Putamen (tissue), 1 donor: ENCODE data around the gene C6orf15.

Experiments used
- DNase-seq: peaks from one replicate; pipeline ENCODE4 v3.0.0-alpha.2; 2016; ENCODE audit warnings: low spot score

C6orf15 gene

DNA sequence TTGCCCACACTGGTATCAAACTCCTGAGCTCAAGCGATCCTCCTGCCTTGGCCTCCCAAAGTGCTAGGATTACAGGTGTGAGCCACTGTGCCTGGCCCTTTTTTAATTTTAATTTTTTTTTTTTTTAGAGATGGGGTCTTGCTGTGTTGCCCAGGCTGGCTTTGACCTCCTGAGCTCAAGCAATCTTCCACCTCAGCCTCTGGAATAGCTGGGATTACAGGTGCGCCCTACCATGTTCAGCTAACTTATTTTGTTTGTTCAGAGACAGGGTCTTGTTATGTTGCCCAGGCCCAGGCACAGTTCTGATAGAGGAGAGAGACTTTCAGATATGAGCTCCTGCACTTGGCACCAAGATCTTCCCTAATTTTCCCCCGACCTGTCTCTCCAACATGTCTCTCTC, 18.4 kb upstream of the C6orf15 start:
- no peak for DNase-seq

DNA sequence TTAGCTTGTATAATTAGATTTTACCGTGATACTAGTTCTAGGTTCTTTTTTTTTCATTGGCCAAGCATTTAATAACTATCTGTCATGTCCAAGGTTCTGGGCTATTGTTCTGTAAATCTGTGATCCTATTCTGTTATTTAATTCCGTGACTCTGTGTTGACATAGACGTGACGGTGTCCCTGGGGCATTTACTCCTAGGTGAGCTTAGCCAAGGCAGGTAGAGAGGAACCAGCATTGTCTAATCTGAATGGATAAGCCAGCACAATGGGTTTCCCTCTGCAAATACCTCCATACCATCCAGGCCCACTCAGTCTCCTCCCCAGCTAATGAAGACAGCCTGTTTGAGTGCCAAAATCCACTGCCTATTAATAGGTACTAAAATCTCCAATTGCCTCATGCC, 16.8 kb upstream of the C6orf15 start:
- no peak for DNase-seq

DNA sequence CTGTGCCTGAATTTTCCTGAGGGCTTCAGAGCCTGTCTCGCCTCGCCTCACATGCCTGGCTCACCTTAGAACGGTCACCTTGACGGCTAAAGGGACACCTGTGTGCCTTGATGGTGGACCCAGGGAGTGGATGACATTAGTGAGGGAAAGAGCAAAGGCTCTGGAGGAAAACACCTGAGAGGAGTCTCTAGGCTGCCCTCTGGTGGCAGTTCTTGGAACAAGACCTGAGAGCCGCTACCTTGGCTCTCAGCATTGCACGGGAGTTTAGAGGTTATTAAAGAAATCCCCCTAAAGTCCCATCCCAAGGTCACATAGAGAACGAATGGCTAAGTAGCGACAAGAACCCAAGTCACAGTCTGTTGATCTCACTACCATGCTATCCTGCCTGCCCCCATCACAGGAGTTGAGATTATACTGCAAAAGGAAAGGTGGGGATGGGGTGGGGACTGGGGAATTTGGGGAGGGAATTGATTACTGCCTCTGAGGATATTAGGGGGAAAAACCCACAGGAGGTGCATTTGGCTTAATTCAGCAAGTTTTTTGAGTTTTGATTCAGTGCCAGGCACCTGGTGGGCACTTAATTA, 15.8 kb upstream of the C6orf15 start:
- DNase-seq, result peak; percentile 18

DNA sequence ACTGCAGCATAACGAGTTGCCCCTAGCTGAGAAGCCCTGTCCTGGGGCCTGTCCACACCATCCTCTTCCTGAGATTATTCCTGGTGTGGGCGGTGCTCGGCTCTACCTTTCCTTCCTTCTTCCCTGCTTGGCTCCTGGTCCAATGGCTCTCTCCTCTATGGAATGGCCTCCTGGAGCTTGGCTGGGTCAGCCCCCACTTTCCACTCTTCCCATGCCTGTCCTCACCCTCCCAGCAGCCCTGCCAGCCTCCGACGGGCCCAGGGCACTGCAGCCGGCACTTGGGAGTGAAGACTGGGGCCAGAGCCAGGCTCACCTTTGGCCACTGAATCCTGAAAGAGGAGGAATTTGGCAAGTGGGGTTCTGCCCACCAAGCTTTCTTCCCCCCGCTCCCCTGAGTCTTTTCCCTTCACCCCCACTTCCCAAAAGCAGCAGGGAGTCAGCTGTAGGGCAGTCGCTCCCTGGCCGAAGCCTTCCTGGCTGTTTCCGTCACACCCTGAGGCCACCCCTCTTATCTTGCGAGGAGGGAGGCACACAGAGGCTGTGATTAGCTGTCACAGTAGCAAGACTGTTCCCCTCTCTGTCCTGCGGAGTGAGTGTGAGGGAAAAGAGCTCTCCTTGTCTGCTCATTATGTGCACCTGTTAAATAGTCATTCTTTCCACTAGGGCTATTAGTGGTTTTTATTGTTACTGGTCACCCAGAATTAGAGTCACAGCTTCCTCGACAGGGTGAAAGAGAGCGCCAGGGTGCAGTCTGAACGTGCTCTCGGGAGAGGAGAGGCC, 14.2 kb upstream of the C6orf15 start:
- no peak for DNase-seq

DNA sequence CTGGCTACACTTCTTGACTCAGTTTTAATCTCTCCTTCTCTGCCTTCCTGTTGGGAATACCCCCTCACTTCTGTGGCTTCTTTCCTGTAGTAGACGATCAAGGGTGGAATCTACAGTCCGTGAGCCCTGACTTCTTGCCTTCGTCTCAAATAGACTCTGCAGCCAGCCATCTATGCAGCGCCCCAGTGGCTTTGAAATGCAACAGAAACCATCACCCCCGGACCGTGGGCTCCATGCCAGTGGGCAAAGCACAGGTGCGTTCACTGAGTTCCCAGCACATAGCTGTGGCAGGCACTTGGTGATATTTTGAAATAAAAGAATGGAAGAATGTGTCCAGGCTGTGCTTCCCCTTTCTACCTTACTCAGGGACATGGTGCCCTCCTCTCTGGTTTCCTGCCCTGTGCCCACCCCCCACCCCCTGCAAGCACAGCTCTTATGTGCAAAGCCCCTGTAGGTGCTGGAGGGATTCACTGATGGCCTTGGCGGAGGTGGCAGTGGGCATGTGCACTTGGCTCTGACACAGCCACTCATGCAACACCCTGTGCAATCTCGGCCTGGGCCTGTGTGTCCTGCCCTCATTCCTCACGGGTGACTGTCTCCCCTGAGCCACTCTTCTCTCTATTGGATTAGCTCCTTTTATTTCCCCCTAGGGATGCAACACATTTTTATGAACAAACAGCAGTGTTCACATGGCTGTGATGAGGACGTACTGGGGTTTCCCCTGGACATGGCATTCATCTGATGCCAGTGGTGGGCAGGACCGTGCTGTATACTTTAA, 13.4 kb upstream of the C6orf15 start:
- DNase-seq, result no peak

DNA sequence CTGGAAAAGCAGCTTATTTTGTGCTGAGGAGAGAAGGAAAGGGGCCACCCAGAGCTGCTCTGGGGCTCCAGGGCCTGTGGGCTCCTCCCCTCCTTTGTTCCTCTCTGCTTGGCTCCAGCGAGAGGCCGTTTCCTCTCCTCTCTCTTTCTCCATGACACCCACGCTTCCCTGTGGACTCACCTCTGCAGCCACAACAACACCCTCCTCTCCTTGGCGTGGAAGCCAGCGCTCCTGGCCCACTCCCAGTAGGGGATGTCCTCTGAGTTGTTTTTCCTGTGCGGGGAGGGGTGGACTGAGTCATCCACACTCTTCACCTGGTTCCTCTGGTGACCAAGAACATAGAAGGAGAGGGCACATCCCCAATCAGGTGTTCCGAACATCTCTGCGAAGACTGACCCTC, 12.8 kb upstream of the C6orf15 start:
- DNase-seq, result no peak

DNA sequence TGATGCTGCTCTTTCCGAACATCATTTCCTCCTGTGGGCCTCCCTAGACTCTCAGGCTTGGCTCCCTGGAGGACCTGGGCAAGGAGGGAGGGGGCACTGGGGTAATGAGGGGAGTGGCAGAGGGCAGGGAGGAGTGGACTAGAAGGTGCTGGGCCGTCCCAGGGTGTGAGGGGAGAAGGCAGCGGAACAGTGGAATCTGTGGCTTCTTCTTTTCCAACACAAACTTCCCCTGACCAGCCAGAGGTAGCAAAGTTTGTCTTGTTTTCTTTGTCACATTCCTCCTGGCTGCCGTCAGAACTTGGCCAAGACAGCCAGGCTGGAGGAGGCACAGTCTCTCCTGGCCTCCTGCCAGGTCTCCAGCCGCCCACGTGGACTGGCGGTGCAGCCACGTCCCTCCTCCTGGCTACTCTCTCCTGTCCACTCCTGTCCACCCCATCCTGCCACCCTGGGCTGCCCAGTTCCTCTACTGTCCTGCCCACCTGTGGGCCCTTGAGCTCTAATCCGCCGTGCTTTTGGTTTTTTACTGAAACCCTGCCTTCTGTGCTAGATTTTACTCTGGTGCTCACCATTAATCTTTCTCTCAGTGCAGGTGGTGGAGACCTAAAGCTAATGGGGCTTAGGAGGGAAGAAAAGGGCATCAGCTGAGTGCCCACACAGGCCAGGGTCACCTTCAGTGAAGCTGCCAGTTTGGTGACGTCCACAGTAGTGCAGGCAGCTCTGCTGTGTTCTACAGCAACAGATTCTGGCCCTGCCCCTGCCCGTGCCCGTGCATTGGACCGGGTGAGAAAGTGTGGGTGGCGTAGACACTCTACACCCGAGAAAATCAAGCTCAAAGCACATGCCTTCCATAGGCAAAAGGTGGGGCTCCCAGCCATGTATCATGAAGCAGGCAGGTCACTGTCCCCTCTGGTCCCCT, 10.7 kb upstream of the C6orf15 start:
- DNase-seq, result peak; percentile 32

DNA sequence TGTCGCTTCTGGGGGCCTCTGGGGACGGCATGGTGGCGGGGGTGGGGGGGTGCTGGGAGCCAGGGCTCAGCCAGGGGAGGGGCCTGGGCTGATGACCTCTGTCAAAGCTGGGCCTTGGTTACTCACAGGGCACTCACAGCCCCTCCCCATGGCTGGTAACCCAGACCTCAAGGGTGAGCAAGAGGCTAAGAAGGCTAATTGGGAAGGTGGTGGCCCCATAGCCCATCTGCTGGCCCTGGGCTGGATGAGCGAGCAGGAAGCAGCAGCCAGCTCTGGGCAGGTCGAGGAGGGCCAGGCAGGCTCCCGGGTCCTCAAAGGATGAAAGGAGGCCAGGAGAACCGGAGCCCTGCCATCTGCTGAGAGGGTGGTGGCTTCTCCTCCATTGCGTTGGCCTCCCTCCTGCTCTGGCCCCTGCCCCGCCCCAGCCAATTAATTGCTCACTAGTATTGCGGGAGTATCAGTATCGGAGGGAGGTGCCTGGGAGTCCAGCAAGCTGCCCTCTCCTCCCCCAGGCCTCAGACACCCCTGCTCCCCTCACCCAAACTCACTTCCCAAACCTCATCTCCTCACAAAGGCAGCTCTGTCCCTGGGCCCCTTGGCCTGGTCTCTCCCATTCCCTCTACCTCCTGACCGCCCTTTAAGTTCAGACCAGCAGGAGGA, 8.9 kb upstream of the C6orf15 start:
- DNase-seq, result no peak

DNA sequence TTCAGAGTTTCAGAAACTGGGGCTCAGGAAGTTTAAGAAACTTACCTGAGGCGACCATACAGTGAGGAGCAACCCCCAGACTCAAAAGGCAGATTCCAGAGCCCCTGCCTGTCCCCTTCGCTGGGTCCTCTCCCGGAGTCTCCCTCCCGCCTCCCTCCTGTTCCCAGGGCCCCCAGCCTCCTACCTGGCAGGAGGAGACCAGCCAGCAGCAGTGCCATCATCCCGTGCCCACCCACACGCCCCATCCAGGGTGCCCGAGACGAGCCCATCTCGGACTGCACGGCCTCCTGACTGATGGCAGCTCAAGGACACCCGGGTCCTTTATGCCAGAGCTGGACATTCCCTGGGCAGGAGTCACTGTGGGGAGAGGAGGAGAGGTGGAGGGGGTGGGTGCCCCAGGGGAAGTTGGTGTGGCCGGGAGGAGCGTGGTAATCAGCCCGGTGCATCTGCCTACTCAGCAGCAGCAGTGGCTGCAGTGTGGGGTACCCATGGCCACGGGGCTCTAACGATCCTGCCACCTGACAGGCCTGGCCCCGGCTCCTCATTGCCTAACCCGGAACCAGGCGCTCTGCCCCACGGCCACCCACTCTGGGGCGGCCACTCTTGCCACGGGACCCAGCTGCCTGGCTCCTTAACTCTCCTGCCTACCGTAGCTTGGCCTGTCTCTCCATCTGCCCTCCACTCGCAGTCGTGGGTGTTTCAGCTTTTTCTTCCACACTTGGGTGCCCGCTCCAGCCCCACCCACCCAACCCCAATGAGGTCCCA, 8.0 kb upstream of the C6orf15 start, which contains the start of gene CDSN:
Gene CDSN, minus strand, starts transcription at position 296 of the 765 bp plus-strand sequence. Its CDS starts 27 bp downstream, at position 269.
- DNase-seq, result no peak

DNA sequence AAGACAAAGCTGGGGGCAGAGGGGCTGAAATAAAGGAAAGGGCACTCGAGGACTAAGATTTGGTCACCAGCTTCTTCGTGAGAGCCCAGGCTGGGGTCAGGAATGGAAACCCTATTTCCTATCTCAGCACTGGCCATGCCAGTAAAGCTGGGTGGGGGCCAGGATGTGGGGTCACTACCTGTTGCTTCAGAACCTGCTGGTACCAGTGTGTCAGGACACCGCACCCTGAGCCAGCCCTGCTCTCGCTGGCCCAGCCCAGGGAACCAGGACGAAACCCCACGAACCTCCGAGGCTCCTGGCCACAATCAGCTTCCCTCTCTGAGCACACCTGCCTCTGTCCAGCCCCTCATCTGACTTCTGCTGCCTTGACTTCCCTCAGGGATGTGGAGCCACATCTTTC, 5.8 kb upstream of the C6orf15 start:
- no peak for DNase-seq

DNA sequence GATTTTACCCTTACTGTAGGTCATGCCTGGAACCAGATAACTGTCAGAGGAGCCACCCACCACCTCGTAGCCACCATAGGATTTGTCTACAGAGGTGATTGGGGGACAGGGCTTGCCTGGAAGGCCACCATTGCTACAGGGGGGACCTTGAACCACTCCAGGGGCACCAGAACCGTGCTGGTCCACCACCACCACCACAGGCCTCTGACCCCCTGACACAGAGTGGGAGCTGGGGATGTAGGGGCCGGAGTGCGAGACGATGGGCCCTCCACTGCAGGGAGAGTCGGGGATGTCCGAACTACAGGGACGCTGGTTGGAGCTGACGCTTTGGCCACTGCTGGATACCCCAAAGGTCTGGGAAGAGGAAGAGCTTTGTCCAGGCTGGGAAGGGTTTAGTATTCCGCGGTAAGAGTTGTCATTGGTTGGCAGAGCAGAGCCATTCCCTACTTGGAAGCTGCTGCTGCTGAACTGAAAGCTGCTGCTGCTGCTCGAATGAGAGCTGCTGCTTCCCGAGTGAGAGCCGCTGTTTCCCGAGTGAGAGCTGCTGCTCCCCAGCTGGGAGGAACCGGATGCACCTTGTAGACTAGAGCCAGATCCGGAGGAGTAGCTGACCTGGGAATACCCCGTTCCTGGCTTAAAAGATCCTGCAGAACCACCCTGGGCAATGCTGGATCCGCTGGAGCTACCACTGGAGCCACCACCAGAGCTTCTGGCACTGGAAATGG, 4.4 kb upstream of the C6orf15 start:
- DNase-seq, result no peak

DNA sequence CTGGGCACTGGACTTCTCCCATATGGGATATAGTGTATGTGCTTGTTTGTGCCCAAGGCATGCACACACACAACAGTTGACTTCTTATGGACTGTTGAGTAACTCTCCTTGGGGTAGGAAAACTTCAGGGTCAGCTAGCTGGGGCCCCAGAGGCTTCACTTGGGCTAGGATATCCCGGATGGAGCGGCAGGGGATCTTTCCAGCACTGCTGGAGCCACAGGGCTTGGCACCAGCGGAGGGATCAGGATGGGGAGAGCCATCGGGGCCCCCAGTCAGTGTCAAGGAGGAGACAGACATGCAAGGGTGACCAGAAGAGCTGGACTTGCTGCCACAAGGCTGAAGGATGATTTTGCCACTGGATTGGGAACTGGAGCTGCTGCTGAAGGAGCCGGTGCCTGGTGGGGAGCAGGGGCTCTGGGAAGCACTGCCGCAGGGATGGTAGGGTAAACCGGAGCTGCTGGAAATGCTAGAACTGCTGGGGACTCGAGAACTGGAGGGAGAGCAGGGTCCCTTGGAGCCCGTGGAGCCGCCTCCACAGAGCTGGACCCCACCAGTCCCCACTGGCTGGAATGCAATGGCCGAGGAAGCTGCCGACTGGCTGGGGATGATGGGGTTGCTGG, 3.7 kb upstream of the C6orf15 start:
- no peak for DNase-seq

DNA sequence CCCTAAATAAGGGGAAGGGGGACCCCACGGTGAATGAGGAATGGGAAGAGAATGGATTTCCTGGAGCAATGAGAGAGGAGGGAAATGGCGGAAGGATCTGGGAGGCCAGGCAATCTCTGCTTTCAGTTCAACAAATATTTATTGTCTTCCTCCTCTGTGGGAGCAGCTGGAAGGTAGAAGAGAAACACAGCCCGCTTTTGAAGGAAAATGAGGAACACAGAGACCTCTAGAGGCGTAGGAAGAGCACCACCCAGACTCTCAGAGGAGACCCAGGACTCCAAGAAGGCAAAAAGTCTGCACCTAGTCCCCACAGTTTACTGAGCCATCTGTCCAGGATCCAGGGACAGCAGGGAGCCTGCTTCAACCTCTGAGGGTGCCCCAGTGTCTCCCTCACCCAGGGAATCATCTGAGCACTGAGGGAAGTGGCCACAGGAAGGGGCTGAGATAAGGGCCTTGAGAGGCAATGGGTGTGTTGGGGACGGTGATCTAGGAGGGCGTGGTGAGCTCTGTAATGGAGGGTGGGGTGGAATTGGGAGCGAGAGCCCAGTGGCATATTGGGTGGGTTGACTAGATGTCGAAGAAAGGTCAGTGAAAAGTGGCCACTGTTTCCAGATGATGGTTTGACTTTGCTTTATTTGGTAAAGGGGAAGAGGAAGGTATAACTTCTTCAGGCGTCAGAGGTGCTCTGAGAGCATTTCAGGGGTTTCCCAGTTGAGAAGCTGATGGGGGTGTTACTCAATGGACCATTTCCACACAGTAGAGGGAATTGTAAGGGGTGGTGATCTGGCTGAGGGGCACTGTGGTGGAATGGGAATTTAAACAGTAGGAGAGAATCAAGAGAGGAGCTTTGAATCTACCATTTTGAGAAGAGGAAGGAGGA, 2.8 kb upstream of the C6orf15 start:
- DNase-seq, result peak; percentile 18

DNA sequence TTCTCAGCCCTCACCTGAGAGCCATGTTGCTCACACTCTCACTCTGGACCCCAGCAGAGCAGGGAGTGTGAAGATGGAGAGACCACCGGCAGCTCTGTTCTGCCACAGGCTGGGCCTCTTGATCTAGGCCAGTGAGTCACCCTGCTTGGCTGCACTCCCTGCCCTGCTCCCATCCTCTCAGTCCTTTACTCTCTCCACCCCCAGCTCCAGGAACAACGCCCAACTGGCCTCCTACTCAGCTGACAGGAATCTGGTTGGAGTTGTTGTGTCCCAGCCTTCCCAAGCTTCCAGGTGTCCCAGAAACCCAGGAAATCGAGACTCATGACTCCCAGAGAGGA, 2.1 kb upstream of the C6orf15 start, which contains the start of gene PSORS1C1:
Gene PSORS1C1, plus strand, starts transcription at position 260 of the 338 bp plus-strand sequence. CDS start 14,833 bp downstream, outside the sequence.
- no peak for DNase-seq

DNA sequence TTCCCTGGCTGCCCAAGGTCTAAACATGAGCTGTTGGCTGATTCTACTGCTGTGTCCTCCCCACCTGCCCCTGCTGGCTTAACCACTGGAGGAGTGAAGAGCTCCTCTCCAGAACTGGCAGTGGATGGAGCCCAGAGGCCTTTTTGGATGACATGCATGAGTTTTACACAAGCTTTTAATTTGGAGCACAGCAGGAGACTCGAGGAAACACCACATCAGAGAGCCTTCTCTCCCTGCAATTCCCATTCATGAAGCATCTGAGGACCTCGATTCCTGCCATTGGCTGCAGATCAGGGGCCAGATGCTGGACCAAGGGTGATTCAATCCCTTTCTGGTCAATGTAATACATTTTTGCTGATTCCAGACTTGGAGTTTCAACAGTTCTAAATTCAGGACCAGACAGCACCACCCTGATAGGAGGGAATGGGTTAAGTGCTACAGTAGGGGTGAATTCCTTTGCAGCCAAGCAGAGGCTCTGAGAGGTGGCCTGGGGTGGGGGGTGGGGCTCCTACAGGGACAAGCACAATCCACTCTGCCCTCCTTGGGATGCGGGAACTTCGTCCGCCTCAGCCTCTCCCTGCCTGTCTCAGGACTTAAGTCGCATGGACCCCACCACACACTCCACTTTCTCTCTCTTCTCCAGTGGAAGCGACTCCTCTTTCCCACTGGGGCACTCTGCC, 1.6 kb upstream of the C6orf15 start:
- DNase-seq, result no peak

DNA sequence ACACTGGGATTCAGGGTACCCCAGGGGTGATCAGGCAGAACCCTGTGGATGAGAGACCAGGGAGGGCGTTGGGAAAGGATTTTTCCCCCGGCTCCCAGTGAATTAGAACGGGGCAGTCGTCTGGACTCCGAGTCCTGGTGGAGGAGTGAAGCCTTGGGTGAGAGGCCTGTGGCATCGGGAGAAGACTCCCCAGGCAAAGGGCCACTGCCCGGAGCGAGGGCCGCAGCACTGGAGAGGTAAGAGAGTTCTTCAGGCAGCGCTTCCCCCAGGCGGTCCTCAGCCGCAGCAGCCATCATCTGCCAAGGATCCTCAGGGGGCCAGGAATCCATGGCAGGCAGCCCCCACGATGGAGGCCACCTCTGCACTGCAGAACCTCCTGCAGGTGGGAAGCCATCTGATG, 663 bp downstream of the C6orf15 start:
- DNase-seq, result no peak

DNA sequence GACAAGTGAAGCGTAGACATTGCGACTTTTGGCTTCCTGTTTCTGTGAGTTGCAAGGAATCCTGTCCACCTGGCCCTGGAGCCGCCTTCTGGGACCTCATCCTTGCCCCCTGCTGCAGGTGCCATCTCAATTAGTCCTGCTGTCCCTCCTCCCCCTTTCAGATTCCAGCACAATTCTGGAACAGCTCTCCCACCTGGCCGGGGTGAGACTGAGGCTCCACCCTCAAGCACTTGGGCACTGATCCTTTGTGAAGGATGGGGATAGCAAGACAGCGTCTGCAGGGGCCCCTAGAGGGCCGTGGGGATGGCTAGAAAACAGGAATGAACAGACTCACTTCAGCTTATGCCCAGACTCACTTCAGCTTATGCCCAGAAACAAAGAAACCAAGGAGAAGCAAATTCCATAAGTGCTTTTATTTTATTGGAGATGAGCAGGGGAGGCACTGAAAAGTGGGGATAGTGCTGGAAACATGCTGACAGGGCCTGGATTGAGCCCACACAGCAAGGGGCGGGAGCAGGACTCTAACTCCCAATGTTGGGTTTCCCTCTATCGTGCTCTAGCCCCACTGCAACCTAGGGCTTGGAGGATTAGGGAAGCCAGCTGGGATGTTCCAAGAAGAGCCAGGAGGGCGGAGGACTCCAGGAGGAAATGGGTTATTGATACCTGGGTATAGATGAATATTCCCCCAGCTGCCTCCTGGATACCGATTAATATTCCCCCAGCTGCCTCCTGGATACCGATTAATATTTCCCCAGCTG, 1.4 kb downstream of the C6orf15 start:
- no peak for DNase-seq
